Ecto neural progenitor cell (in vitro differentiated cells): ENCODE results near the gene CD93.

ENCODE experiments used
- DNase-seq: peaks from one replicate; pipeline ENCODE4 v3.0.0-alpha.2; 2018; ENCODE audit warnings: low spot score

Gene CD93

GRCh38 chr20:23082846-23083552 is 3.1 kb downstream of the CD93 start:
- DNase-seq, result no peak

GRCh38 chr20:23081263-23081819 is 4.8 kb downstream of the CD93 start:
- no peak for DNase-seq

- DNase-seq, result no peak
These were observed 5.6 kb downstream of the CD93 start for GRCh38 chr20:23080521-23080920.

- no peak for DNase-seq
These were observed 6.2 kb downstream of the CD93 start for GRCh38 chr20:23079926-23080325.

GRCh38 chr20:23079016-23079351 is 7.1 kb downstream of the CD93 start:
- DNase-seq, result no peak

GRCh38 chr20:23078351-23079015 is 7.6 kb downstream of the CD93 start:
- DNase-seq, result no peak

- no peak for DNase-seq
These were observed 8.8 kb downstream of the CD93 start for GRCh38 chr20:23077277-23077676.

GRCh38 chr20:23074052-23074451 is 12.1 kb downstream of the CD93 start:
- no peak for DNase-seq

GRCh38 chr20:23072892-23073586 is 13.1 kb downstream of the CD93 start:
- no peak for DNase-seq

- no peak for DNase-seq
These were observed 14.1 kb downstream of the CD93 start for GRCh38 chr20:23071996-23072395.

- no peak for DNase-seq
These were observed 14.7 kb downstream of the CD93 start for GRCh38 chr20:23071398-23071797.

GRCh38 chr20:23069108-23069507 is 17.0 kb downstream of the CD93 start:
- DNase-seq, result no peak

GRCh38 chr20:23068283-23068682 is 17.8 kb downstream of the CD93 start:
- DNase-seq, result no peak

- DNase-seq, result no peak
These were observed 19.4 kb downstream of the CD93 start for GRCh38 chr20:23066772-23067171.

GRCh38 chr20:23065266-23066201 is 20.6 kb downstream of the CD93 start:
- no peak for DNase-seq

- no peak for DNase-seq
These were observed 22.5 kb downstream of the CD93 start for GRCh38 chr20:23063581-23063980.

GRCh38 chr20:23063168-23063567 is 23.0 kb downstream of the CD93 start:
- no peak for DNase-seq

GRCh38 chr20:23062632-23063031 is 23.5 kb downstream of the CD93 start:
- no peak for DNase-seq

GRCh38 chr20:23061734-23062561 is 24.2 kb downstream of the CD93 start:
- DNase-seq, result no peak

GRCh38 chr20:23061262-23061661 is 24.9 kb downstream of the CD93 start:
- no peak for DNase-seq

- DNase-seq, result no peak
These were observed 25.5 kb downstream of the CD93 start for GRCh38 chr20:23060629-23061028.
